Measurements from ENCODE around the gene OCIAD2. TPM values are rescaled to one million over a fixed set of nuclear protein-coding genes. Genes with fewer than 3 reads are reported as not detected.
"Not testable (repeated sequence)": the region's sequence is repeated elsewhere in the genome, so short reads cannot be mapped to it uniquely, and the experiment has no call there.

The OCIAD2 gene
- total RNA-seq, 1 donor from 2014 or later, result 58.0 TPM

DNA sequence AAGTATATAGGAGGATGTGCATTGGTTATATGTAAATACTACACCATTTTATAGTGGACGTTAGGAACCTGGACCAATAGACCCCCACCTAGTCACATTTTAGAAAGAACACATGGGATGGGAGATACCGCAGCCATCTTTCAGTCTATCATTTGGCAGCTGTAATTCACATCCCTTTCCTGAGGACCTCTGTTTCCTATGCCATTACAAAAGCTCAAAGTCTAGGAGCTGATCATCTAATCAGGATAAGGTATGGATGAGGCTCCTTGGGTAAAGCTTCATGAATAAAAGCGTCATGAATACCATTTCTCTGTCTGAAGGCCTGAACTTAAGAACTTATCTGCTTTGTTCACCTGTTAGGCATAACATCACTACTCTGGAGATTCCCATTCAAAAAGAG lies 44.5 kb downstream of the OCIAD2 start:
- ATAC-seq (no peak), DNase-seq (ENCODE audit: low spot score) (no peak)

DNA sequence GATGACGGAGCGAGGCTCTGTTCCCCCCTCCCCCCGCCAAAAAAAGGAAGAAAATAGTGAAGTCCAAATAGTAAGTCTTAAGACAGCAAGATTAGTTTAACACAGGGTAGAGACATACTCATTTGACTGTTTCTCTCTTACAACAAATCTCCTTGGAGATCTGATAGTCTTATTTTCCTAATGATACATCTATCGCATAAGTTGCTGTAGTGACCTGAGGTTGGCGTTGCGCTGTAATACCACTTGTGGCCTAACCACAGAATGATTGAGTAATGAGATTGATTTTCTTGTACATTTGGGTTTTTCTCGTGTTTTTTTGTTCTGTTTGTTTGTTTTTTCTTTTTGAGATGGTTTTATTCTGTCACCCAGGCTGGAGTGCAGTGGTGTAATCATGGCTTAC lies 48.4 kb downstream of the OCIAD2 start:
- no peak for DNase-seq (ENCODE audit: low spot score)
- ATAC-seq, result no peak

DNA sequence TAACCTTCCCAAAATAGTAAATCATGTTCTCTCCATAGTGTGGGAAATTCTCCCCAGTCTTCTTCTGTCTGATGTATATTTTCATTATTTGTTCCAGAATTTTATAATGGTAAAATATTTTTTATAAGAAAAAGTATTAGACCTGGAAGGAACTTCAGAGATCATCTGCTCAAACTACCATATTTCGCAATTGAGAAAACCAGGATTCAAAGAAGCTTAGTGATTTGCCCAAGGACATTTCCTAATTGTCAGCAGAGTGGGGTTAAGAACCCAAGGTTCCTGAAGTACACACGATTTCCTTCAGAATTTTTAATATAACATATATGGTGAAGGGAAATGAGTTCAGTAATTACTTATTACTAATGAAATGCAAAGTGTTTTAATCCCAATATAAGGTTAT lies 51.6 kb downstream of the OCIAD2 start:
- DNase-seq (ENCODE audit: low spot score), result no peak
- no peak for ATAC-seq

DNA sequence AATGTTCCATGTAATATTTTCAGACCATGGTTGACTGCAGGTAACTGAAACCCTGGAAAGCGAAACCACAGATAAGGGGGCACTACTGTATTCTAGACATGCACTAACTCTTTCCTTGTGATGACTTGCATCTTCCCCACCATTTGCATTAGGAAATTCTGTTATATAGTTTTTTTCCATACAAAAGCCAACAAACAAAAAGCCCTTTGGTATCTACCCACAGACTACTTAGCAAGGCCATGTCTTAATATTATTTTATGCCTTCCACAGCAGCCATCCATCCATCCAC lies 52.2 kb downstream of the OCIAD2 start:
- DNase-seq (ENCODE audit: low spot score), result no peak
- no peak for ATAC-seq

DNA sequence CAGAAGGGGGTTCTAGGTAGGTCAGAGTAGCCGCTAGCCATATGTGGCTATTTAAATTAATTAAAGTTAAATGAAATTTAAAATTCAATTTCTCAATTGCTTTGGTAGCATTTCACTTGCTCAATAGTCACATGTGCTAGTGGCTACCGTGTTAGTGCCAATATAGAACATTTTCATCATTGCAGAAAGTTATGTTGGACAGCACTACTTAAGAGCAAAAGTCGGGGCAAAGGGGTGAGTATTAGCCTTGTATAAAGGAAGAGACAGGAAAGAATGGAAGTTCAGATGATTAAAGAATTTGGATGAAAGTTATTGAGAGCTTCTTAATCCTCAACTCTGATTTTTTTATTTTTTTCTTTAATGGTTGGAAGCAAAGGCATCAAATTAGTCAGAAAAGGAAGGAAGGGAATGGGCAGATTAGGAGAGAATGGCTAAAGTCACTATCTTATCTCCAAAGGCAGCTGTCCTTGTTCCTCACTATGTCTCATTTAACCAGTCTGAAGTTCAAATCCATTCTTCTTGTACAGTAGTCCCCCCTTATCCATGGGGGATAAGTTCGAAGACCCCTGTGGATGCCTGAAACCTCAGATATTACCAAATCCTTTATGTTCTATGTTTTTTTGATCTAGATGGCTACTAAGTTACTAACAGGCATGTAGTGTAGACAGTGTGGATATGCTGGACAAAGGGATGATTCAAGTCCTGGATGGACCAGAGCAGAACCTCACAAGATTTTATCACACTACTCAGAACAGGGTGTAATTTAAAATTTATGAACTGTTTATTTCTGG lies 52.8 kb downstream of the OCIAD2 start:
- ATAC-seq (no peak), DNase-seq (ENCODE audit: low spot score) (no peak)

DNA sequence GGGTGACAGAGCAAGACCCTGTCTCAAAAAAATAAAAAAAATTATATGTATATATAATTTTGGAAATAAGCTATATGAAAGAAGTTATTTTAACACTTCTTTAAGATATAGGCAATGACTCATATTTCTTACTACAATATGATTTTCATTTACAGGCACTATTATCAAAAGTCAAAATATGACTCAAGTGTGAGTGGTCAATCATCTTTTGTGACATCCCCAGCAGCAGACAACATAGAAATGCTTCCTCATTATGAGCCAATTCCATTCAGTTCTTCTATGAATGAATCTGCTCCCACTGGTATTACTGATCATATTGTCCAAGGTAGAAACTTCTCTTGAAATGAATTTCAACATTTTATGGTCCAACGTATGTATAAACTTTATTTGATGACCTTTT lies 54.9 kb downstream of the OCIAD2 start:
- ATAC-seq, result no peak
- no peak for DNase-seq (ENCODE audit: low spot score)

DNA sequence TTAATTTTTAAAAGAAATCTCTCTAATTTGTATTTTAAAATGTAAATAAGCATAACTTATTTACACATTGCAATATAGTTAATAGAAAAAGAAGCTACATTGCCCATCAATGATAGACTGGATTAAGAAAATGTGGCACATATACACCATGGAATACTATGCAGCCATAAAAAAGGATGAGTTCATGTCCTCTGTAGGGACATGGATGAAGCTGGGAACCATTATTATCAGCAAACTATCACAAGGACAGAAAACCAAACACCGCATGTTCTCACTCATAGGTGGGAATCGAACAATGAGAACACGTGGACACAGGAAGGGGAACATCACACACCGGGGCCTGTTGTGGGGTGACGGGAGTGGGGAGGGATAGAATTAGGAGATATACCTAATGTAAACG lies 57.8 kb downstream of the OCIAD2 start:
- ATAC-seq; DNase-seq (ENCODE audit: low spot score): not testable (repeated sequence)

DNA sequence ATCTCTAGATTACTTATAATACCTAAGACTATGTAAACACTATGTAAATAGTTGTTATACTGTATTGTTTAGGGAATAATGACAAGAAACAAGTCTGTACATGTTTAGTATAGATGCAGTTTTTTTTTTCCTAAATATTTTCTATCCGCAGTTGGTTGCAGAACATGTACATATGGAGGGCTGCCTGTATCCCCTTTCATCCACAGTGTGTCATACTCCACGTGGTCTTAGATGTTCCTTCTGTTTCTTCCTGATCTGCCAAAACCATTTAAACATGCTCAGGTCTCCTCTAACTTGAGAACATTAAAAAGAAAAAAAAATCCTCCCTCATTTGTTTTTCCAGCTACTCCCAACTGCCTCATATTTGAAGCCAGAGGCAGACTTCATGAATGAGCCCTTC lies 61.7 kb downstream of the OCIAD2 start:
- ATAC-seq (no peak), DNase-seq (ENCODE audit: low spot score) (no peak)

DNA sequence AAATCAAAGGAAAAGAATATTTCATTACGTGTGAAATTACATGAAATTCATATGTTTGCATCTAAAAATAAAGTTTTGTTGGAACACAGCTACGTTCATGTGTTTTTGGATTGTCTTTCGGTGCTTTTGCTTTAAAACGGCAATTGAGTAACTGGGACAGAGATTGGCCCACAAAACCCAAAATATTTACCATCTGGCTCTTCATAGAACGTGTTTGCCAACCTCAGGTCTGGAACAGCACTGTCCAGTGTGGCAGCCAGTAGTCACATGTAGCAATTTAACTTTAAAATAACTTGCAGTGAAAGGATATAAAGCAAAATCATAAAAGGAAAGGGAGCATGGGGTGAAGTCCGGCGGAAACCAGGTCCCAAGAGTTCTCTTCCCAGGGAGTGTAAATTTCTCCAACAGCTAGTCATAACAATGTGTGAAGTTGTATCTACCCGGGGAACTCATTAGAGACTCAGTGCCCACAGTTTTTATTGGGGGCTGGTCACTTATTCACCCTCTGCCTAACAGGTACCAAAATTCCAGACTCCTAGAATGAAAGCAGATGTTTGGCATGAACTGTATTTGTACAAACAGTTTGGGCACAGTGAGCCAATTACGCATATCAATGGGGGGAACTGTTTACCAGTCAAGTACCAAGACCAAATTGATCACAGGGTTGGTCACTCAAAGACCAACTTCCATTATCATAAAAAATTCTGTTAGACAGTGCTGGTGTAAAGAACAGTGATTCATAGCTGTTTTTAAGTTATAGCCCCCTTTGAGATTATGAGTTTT lies 65.3 kb downstream of the OCIAD2 start:
- DNase-seq (ENCODE audit: low spot score), result peak; percentile 50
- peak; percentile 97 for ATAC-seq

DNA sequence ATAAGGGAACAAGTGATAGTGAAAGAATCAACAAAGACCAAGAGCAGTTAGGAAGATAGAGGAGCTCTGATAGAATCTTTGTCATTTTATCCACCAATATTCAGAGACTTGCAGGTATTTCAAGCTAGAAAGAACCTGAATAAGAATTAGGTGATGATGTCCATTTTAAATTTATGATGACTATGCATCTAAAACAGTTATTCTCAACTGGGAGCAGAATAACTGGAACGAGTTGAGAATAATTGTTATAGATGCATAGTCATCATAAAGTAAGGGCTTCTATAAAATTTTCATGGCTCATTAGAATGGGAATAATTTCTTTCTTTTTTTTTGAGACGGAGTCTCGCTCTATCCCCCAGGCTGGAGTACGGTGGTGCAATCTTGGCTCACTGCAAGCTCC lies 69.9 kb downstream of the OCIAD2 start:
- no peak for DNase-seq (ENCODE audit: low spot score)
- ATAC-seq, result no peak

Other genes with a start within 250 kb of the OCIAD2 start
- 22.9 TPM for gene FRYL, start 126.5 kb downstream of the OCIAD2 start, total RNA-seq
- 86.8 TPM for gene OCIAD1, start 75.7 kb downstream of the OCIAD2 start, total RNA-seq
- gene CWH43, start 79.5 kb upstream of the OCIAD2 start, total RNA-seq, result not detected

All from left lobe of liver (tissue), 2 donors.